ENCODE results near the gene KRT77.

Gene KRT77

DNA sequence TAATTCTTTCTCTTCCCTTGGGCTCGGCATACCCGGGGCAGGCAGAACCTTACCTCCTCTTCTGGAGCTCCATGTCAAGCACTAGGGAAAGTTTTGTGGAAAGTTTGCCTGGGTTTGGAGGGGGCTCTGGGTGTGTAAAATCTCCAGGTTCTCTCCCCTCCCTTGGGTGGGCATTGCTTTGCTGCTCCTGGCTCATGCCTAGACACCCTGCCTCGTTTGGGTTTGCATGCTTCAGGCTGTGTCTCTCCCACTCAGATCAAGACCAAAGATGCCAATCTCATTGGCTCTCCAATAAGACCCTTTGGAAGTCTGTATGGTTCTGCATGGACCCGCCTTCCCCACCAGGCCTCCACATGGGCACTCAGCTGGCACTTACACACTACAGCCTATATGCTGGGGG, 45.1 kb downstream of the KRT77 start:
- H3K4me1 ChIP-seq (ENCODE audit: insufficient read depth, insufficient read length) = peaks cover 4% of the 10 kb centered on the region
- TF ChIP-seq ZNF274 (IDR thresholded peaks at IDR 0.05; ENCODE audit: low read depth, low read length) = no peak
- no peak for TF ChIP-seq YY1 (IDR thresholded peaks at IDR 0.05; ENCODE audit: insufficient read depth, insufficient read length)
- DNase-seq (ENCODE audit: low read depth, low spot score) = no peak
- H3K9ac ChIP-seq (ENCODE audit: insufficient read length, low read depth) = no peak overlapping the region
- no peaks in the 10 kb centered on the region for H3K9me3 ChIP-seq (ENCODE audit: insufficient read depth, low read length)
- no peak overlapping the region for H3K4me3 ChIP-seq (ENCODE audit: insufficient read length, low read depth)
- no peaks in the 10 kb centered on the region for H3K36me3 ChIP-seq (ENCODE audit: insufficient read depth, insufficient read length, low read length)
- H3K27me3 ChIP-seq (ENCODE audit: insufficient read depth, insufficient read length) = no peaks in the 10 kb centered on the region

DNA sequence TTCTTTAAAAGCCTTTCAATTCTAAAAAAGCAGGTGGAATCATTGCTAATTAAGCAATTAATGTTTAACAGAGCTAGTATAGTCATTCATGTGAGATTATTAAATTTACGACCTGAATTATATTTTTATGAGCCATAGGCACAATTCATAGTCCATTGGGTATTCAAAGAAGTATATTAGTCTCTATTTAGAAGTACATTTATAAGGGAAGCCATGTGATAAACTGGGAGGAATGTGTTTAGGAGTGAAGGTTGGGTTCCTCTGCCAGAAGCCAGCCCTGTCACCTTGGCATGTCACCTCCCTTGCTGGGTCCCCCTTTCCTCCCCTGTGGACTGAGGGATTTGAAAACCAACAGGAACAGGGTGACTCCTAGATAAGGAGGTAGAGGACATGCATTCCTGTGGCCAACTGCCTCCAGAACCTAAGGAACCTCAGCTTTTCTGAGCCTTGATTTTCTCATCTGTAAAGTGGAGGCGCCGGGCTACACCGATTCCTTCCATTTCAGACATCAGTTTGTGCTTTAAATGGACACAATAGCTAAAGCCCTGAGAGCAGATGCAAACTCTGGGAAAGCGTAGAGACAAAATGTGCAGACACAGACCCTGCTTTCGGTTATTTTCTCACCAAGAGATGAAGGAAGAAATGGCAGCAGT, 45.9 kb downstream of the KRT77 start:
- Histone ChIP-seq H3K4me3 (ENCODE audit: insufficient read length, low read depth) (no peak overlapping the region), H3K4me1 (ENCODE audit: insufficient read depth, insufficient read length) (peaks cover 4% of the 10 kb centered on the region), H3K9me3 (ENCODE audit: insufficient read depth, low read length) (no peaks in the 10 kb centered on the region), H3K36me3 (ENCODE audit: insufficient read depth, insufficient read length, low read length) (no peaks in the 10 kb centered on the region), H3K9ac (ENCODE audit: insufficient read length, low read depth) (no peak overlapping the region), H3K27me3 (ENCODE audit: insufficient read depth, insufficient read length) (no peaks in the 10 kb centered on the region)
- no peak for DNase-seq (ENCODE audit: low read depth, low spot score)
- TF ChIP-seq YY1 (IDR thresholded peaks at IDR 0.05; ENCODE audit: insufficient read depth, insufficient read length) (no peak), ZNF274 (IDR thresholded peaks at IDR 0.05; ENCODE audit: low read depth, low read length) (no peak), SUZ12 (IDR thresholded peaks at IDR 0.05; ENCODE audit: extremely low read depth, insufficient read depth, insufficient read length) (no peak)

DNA sequence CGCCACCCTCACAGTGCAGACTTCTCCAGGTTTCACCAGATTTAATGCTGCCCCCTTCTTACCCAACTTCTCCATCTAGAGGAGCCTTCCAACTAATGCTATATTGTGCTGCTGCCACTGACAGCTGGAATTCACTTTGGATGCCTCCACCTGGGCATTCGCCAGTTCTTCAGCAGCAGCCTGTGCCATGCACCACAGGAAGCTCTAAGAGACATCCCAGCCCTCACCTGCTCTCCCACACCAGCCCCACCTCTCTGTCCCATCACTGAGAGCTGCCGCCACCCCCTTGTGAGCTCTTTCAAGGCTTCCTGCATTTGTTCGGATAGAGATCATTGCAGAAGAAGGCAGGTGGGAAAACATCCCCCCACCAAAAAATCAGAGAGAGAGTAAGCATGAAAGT, 46.7 kb downstream of the KRT77 start:
- DNase-seq (ENCODE audit: low read depth, low spot score) = no peak
- no peaks in the 10 kb centered on the region for H3K27me3 ChIP-seq (ENCODE audit: insufficient read depth, insufficient read length)
- TF ChIP-seq ZNF274 (IDR thresholded peaks at IDR 0.05; ENCODE audit: low read depth, low read length) = no peak
- no peak for TF ChIP-seq YY1 (IDR thresholded peaks at IDR 0.05; ENCODE audit: insufficient read depth, insufficient read length)
- TF ChIP-seq SUZ12 (IDR thresholded peaks at IDR 0.05; ENCODE audit: extremely low read depth, insufficient read depth, insufficient read length) = no peak

DNA sequence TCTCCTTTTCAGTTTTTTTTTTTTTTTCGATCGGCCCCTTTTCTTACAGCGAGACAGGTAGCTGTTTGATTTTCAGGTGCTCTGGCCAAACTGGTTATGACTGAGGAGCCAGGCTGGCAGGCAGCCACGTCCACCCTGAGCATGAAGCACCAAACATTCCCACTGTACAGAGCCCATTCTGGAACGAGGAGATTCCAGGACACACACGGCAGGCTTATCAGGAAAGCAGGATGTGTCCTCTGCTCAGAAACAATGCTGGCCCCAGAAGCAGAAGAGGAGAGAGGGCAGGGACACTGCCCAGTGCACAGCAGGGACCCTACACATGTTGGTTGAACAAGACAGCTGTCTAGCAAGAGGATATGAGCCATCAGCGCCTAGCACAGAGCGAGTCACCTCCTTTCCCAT, 47.6 kb downstream of the KRT77 start:
- Histone ChIP-seq H3K9me3 (ENCODE audit: insufficient read depth, low read length) (peaks cover 7% of the 10 kb centered on the region; the same call in 1 of the 2 replicates), H3K9ac (ENCODE audit: insufficient read length, low read depth) (no peak overlapping the region), H3K36me3 (ENCODE audit: insufficient read depth, insufficient read length, low read length) (no peaks in the 10 kb centered on the region), H3K4me1 (ENCODE audit: insufficient read depth, insufficient read length) (peaks cover 4% of the 10 kb centered on the region), H3K4me3 (ENCODE audit: insufficient read length, low read depth) (no peak overlapping the region), H3K27me3 (ENCODE audit: insufficient read depth, insufficient read length) (no peaks in the 10 kb centered on the region)
- no peak for DNase-seq (ENCODE audit: low read depth, low spot score)
- TF ChIP-seq ZNF274 (IDR thresholded peaks at IDR 0.05; ENCODE audit: low read depth, low read length) = no peak
- no peak for TF ChIP-seq SUZ12 (IDR thresholded peaks at IDR 0.05; ENCODE audit: extremely low read depth, insufficient read depth, insufficient read length)
- TF ChIP-seq YY1 (IDR thresholded peaks at IDR 0.05; ENCODE audit: insufficient read depth, insufficient read length) = no peak

More for the DNA sequence above, 46.7 kb downstream of the KRT77 start:
- Histone ChIP-seq H3K4me3 (ENCODE audit: insufficient read length, low read depth) (no peak overlapping the region), H3K4me1 (ENCODE audit: insufficient read depth, insufficient read length) (peaks cover 4% of the 10 kb centered on the region), H3K9me3 (ENCODE audit: insufficient read depth, low read length) (peaks cover 5% of the 10 kb centered on the region; the same call in 1 of the 2 replicates), H3K36me3 (ENCODE audit: insufficient read depth, insufficient read length, low read length) (no peaks in the 10 kb centered on the region), H3K9ac (ENCODE audit: insufficient read length, low read depth) (no peak overlapping the region)

DNA sequence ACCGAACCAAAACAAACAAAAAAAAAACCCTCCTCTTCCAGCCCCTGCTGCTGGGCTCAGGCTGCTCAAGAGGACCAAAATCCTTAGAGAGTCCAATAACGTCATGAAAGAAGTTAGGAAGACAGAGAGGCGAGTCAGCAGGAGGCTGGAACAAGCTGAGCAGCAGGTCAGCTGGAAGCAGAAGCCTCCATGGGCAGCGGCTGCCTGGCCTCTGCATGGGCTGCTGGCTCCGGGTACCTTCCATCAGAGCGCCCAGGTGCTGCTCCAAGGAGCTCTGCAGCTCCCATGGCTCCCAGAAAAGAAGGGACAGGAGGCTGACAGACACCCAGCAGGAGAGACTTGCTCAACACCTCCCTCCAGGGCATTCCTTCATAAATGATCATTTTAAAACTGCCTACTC, 48.1 kb downstream of the KRT77 start:
- Histone ChIP-seq H3K4me1 (ENCODE audit: insufficient read depth, insufficient read length) (peaks cover 4% of the 10 kb centered on the region), H3K27me3 (ENCODE audit: insufficient read depth, insufficient read length) (no peaks in the 10 kb centered on the region), H3K36me3 (ENCODE audit: insufficient read depth, insufficient read length, low read length) (no peaks in the 10 kb centered on the region), H3K9me3 (ENCODE audit: insufficient read depth, low read length) (peaks cover 7% of the 10 kb centered on the region; the same call in 1 of the 2 replicates), H3K4me3 (ENCODE audit: insufficient read length, low read depth) (no peak overlapping the region), H3K9ac (ENCODE audit: insufficient read length, low read depth) (no peak overlapping the region)
- no peak for TF ChIP-seq ZNF274 (IDR thresholded peaks at IDR 0.05; ENCODE audit: low read depth, low read length)
- TF ChIP-seq YY1 (IDR thresholded peaks at IDR 0.05; ENCODE audit: insufficient read depth, insufficient read length) = no peak
- no peak for TF ChIP-seq SUZ12 (IDR thresholded peaks at IDR 0.05; ENCODE audit: extremely low read depth, insufficient read depth, insufficient read length)
- no peak for DNase-seq (ENCODE audit: low read depth, low spot score)

DNA sequence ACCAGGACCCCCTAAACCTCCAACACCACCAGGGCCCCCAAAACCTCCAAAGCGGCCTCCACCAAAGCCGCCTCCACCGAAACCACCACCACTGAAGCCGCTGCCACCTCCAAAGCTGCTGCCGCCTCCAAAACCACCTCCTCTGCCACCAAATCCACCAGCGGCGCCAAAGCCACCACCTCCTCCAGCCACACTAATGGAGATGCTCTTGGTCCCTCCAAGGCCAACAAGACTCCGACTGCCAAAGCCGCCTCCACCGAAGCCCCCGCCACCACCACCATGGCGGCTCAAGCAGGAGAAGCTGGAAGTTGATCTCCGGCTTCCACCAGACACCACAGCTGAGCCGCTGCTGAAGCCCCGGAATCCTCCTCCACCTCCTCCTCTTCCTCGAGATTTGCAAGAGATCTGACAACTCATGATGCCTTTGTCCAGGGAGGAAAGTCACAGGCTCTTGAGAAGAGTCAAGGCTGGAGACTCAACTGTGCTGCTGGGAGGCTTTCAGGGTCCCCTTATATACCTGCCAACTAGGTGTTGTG, 51.5 kb downstream of the KRT77 start, which contains the start of gene KRT2:
Gene KRT2 (minus strand): TSS at position 486 of the 536 bp plus-strand sequence. CDS start 69 bp downstream, at position 417.
- Histone ChIP-seq H3K27me3 (ENCODE audit: insufficient read depth, insufficient read length) (no peaks in the 10 kb centered on the region), H3K9me3 (ENCODE audit: insufficient read depth, low read length) (peaks cover 7% of the 10 kb centered on the region; the same call in 1 of the 2 replicates), H3K36me3 (ENCODE audit: insufficient read depth, insufficient read length, low read length) (no peaks in the 10 kb centered on the region), H3K4me1 (ENCODE audit: insufficient read depth, insufficient read length) (peaks cover 4% of the 10 kb centered on the region), H3K9ac (ENCODE audit: insufficient read length, low read depth) (no peak within 1 kb of the TSS), H3K4me3 (ENCODE audit: insufficient read length, low read depth) (no peak within 1 kb of the TSS)
- TF ChIP-seq YY1 (IDR thresholded peaks at IDR 0.05; ENCODE audit: insufficient read depth, insufficient read length) = no peak
- no peak for TF ChIP-seq ZNF274 (IDR thresholded peaks at IDR 0.05; ENCODE audit: low read depth, low read length)
- TF ChIP-seq SUZ12 (IDR thresholded peaks at IDR 0.05; ENCODE audit: extremely low read depth, insufficient read depth, insufficient read length) = no peak
- DNase-seq (ENCODE audit: low read depth, low spot score) = no peak

DNA sequence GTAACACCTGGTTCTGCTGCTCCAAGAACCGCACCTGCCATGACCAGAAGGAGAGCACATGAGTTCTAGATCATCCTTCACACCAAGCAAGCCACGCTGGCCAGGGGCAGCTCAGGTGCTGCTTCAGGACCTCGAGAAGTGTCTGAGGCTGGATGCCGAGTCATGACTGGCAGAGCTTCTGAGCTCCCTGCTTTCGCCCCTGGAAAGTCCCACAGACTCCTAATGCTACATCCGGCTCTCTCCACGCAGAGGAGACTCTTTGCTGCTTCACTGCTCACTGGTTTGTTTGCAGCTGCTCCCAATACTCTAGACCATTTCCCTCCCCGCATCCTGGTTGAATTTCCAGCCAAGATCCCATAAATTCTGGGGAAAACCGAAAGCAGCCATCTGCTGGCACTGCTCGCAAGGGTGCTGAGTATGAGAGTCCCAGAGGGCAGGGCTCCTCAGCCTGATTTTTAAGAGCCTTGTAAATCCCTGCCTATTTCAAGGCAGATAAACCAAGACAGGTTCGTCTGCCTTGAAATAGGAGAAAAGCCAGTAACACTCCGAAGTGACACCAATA, 52.7 kb downstream of the KRT77 start:
- no peak overlapping the region for H3K4me3 ChIP-seq (ENCODE audit: insufficient read length, low read depth)
- TF ChIP-seq SUZ12 (IDR thresholded peaks at IDR 0.05; ENCODE audit: extremely low read depth, insufficient read depth, insufficient read length) (no peak), ZNF274 (IDR thresholded peaks at IDR 0.05; ENCODE audit: low read depth, low read length) (no peak), YY1 (IDR thresholded peaks at IDR 0.05; ENCODE audit: insufficient read depth, insufficient read length) (no peak)
- H3K9ac ChIP-seq (ENCODE audit: insufficient read length, low read depth) = no peak overlapping the region
- no peak for DNase-seq (ENCODE audit: low read depth, low spot score)
- peaks cover 7% of the 10 kb centered on the region; the same call in 1 of the 2 replicates for H3K9me3 ChIP-seq (ENCODE audit: insufficient read depth, low read length)
- H3K36me3 ChIP-seq (ENCODE audit: insufficient read depth, insufficient read length, low read length) = no peaks in the 10 kb centered on the region
- no peaks in the 10 kb centered on the region for H3K27me3 ChIP-seq (ENCODE audit: insufficient read depth, insufficient read length)
- H3K4me1 ChIP-seq (ENCODE audit: insufficient read depth, insufficient read length) = peaks cover under 1% of the 10 kb centered on the region
